GM03348 (cell line): Measurements from ENCODE around the gene SEC24D.

ENCODE experiments used
- DNase-seq: peaks from one replicate; pipeline ENCODE4 v3.0.0; 2012; ENCODE audit warnings: low spot score

Gene SEC24D

DNA sequence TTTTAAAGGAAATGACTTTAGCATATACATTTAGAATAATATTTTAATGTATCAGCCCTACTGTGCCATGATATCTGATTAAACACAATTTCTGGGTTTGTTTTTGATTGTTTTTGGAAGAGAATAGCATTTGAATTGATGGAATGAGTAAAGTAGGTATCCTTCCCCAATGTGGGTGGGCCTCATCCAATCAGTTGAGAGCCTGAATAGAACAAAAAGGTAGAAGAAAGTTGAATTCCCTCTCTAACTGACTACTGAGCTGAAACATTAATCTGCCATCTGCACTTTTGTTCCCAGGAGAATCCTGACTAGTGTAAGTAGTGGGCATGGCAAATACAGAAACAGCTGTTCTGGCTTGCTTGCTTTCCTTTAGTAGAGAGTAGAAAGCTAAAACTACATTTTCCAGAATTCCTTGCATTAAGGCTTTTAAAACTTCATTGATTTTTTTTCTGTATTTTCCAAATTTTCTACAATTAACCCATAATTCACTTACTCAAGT lies 9.7 kb upstream of the SEC24D start:
- no peak for DNase-seq

DNA sequence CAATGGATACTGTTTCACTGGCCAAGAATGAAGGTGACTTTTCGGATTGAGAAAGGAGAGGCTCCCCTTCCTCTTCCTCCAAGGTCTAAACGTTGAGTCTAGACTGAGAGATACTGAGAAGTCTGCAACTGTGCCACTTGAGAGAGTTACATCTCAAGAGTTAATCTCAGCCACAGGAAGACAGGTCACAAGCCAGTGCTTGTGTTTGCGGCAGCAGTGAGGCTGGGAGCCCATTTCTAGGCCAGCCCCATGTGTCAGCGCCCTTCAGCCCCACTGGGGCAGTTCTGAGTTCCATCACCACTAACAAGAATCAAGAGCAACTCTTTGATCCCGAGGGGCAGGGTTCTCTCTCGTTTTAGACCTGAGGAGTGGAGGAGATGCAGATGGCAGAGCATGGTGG lies 7.3 kb upstream of the SEC24D start:
- no peak for DNase-seq

DNA sequence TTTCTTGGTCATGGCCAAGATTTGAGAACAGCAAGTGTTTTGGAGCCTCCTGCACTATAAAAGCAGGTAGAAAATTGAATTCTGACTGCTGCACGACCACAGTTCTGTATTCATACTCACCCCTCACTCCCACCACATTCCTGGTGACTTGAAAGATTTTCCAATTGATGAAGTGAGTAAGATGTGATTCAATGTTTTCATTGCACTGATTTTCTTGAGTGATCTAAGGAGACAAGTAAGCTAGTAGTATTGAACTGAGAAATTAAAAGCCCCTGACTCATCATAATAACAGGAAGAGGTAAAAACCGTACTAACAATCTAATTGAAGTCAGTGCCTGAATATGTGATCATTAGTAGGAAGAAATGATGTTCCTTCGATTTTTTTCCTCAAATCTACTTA lies 6.1 kb upstream of the SEC24D start:
- no peak for DNase-seq

DNA sequence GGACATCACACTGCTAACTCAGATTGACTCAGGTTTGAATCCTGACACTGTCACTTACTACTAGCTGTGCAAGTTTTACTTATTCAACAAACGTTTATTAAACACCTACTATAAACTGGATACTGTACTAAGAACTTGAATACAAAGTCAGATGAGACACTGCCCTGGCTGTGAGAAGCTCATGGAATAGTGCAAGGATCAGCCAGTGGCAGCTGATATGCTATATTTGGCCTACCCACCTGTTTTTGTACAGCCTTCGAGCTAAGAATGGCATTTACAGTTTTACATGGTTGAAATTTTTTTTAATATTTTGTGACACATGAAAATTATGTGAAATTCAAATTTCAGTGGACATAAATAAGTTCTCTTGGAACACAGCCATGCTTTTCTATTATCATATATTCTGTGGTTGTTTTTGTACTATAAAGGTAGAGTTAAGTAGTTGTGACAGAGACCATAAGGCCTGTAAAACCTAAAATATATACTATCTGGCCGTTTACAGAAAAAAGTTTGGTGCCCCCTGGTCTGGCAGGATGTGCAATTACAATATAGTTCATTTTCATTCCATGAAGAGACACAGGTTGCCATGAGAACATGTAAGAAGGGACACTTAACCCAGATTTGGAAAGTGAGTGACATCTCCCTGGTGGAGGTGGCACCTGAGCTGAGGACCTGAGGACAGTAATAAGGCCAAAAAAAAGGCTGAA lies 3.4 kb upstream of the SEC24D start:
- DNase-seq = no peak

DNA sequence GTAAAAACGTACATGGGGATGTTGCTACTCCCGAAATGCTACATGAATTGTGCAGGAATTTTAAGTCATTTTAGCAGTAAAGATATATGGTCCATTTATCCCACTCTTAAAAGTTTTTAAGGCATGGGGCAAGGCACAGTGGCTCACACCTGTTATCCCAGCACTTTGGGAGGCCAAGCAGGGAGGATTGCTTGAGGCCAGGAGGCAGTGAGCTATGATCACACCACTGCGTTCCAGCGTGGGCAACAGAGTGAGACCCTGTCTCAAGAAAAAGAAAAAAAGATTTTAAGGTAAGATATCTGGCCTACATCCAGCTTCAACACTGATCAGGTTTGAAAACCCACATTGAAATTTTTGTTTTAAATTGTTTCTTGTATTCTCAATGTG lies 1.2 kb upstream of the SEC24D start:
- DNase-seq = no peak

DNA sequence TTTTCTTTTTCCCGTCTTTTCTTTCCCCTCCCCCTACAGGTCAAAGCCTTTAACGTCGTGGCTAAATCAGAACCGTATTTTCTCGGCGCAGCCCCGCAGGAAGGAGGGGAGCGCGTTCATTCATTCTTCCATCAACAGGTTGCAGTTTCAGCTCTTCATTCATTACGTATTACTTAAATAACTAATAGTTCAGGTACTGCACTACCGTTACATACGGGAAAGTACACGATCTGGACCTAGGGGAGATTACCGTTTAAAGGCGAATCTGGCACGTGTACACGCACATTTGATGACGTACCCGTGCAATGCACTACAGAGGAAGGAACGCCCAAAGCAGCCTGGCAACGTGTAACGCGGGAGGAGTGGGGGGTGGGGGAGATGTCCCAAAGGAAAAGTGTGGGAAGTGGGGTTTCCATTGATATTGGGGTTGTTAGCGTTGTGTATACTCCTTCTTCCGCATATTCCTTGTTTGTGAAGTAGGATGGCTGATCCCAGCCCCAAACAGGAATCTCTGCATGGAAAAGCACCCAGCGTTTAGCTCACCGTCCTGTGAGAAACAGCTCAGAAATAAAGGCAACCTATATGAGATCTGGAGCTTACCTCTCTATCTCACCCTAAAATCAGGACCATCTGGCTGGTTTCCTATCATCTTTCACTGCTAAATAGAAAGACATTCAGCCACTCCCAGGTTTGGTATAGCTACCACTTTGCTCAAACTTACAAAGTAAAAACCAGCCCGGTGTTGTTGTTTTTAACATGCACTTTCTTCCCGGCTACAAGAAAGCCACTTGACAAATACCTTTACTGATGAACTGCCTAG lies 585 bp upstream of the SEC24D start:
- peak; percentile 66 for DNase-seq

DNA sequence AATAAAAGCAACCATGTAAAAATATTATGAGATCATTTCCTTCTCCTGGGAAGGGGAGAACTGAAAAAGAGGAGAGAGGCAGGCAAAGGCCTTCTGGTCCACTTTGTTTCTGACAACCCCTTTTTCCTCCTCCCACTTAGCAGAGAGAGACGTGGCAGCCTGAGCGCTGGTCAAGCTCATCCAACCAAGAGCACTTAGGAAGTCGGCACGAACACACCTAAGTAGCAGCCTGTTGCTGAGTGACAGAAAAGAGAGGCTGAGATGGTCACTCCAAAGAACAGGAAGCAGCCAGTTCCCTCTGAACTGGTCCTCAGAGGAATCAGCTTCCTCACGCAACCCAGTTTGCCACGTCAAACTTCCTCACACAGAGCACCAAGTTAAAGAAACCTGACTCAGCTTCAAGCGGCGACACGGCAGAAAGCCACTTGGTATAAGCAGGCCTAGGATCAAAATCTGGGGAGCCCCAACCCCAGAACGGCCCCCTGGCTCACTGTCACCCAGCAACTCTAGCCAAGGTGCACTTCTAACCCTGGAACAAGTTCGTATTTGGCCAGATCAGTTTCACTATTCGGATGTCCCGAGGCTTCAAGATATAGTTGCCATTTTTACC lies 861 bp downstream of the SEC24D start:
- DNase-seq = peak; percentile 71

DNA sequence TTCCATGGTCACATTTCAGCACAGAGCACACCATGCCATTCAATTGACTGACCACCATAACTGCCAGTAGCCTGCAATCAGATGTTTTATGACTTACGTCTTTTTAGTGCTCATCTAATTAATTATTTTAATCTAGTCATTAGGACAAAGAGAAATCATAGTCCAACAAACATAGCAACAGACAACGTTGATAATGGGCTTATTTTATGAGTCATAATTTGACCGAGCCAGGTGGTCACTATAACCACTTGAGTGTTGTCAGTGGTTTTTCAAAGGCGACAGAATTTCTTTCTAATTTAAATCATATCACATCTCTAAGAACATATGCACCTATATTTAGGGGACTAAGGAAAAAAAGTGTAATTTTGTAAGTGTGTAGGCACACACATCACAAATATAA lies 1.9 kb downstream of the SEC24D start:
- no peak for DNase-seq

DNA sequence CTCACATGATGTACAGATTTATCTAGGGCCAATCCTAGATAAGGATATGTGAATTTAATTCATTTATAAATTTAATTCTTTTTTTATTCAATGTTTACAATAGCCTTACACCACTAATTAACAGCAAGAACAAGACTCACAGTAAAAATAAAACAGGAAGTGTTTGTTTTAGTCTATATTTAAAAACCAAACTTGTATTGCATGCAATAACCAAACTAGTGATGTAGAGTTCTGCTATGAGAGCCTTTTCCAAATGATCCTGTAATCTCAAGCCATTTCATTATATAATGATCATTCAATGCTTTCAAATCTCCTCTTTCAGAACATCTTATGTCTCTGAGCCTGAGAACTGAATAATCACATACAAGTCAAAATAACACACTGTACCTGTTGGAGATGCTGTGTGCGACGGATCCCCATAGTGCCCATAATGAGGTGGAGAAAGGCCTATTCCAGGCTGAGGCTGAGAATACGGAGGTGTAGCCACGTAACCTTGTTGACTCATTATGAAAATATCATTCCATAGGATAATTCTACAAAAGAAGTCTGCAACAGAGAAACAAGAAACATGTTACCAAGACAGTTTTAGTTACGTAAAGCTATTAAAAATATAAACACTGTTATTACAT lies 2.6 kb downstream of the SEC24D start:
- DNase-seq = no peak

DNA sequence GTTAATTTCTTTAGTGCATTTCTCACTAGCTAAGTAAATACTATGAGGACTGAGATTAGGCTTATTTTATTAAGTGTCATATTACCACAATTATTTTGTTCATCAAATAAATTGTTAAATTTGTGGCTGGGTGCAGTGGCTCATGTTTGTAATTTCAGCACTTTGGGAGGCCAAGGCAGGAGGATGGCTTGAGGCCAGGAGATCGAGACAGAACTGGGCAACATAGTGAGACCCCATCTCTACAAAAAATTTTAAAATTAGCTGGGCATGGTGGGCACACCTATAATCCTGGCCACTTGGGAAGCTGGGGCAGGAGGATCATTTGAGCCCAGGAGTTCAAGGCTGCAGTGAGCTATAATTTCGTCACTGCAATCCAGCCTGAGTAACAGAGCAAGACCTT lies 6.8 kb downstream of the SEC24D start:
- no peak for DNase-seq

DNA sequence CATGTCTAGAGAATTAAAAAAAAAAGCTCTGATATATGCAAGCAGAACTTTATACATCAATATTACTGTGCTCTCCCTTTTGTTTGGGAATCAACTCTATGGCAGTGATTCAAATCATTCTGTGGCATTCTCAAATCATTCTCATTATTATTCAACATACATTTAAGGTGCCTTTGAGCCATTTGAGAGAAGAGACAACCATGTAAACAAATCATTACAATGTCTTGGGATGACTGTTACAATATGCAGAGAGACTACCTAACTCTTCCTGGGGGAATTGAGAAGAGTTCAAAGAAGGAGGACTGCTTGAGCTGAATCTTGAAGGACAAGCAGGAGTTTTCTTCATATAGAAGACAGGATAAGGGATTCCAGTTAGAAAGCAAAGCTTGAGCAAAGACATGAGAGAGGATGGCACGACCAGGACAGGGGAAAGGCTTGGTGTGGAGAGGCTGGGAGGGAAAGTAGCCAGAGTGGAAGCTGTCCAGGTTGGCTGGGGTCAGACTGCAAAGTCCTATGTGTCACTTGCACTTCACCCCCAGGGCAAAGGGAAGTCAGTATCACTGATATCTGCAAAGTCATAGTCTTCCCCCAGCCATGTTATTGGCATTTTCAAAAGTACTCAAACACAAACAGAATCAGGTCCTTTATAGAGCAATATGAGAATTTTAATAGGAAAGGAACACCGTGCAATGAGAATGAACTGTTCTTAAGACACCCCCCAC lies 9.0 kb downstream of the SEC24D start:
- DNase-seq = no peak

DNA sequence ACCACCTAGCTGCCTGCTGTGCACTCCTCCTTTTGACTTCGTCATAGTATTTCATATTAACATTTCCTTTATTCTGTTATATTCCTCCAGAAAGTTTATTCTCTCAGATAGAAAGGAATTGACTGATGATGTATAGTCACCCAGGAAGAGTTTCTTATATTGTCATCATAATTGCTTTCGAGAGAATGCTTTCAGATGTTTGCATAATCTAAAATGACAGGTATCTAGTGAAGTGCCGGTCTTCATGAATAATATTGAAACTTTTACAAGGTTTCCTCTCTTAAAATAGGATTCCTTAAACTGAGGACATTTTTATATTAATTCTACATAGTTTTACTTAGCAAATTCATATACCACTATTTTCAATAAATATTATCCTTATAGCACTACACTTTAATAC lies 10.1 kb downstream of the SEC24D start:
- DNase-seq = no peak

DNA sequence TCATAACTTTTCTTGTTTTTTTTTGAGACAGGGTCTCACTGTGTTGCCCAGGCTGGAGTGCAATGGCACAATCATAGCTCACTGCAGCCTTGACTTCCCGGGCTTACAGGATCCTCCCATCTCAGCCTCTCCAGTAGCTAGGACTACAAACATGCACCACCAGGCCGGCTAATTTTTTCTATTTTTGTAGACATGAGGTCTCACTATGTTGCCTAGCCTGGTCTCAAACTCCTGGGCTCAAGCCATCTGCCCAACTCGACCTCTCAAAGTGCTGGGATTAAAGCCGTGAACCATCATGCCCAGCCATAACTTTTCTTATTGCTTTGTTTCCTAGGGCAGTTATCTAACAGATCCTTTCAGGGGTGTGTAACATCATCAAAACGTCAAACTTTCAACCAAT lies 11.8 kb downstream of the SEC24D start:
- no peak for DNase-seq

DNA sequence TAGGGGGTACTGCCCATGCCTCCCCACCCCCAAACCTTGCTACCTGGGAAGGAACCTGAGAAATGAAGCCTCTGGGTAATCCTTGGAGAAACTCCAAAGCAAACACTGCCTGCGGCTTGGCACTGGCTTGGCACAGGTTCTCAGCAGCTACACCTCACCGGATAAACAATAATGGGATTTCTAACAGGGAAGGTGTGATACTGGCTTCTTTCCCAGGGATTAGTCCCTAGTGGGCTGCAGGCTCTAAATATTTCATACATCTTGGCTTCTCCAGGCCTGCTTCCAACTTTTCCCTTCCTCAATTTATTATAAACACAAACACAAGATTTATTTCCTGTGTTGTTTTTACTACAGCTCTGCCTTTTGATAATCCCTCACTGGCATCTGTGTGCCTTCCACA lies 12.5 kb downstream of the SEC24D start:
- no peak for DNase-seq

DNA sequence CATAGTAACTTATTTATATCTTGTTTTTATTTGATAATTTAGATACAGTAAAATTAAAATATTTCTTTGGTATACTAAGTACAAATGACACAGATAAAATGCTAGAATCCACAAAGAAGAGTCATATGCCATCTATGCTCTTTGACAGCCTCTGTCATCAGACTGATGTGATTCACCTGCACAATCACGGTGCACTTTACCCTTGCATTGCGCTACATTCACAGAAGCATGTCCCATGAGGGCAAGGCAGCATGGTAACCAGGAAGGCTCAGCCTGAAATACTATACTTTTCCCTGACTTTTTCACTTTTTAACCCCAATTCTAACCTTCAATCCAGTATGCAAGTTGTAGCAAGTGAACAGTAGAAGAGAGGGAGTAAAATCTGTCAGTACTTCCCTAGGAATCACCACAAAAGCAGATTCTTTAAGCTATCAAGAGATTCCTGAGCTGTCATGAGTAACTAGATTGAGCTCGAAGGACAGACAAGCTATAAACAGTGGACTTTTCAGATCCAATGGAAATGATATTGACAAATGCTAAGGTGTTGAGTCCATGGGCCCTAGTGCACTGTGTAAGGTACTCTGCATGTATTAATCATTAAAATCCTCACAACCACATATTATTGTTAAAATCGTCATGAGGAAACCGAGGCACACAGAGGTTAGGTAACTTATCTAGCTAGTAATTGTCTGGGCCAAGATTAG lies 14.2 kb downstream of the SEC24D start:
- DNase-seq = no peak

DNA sequence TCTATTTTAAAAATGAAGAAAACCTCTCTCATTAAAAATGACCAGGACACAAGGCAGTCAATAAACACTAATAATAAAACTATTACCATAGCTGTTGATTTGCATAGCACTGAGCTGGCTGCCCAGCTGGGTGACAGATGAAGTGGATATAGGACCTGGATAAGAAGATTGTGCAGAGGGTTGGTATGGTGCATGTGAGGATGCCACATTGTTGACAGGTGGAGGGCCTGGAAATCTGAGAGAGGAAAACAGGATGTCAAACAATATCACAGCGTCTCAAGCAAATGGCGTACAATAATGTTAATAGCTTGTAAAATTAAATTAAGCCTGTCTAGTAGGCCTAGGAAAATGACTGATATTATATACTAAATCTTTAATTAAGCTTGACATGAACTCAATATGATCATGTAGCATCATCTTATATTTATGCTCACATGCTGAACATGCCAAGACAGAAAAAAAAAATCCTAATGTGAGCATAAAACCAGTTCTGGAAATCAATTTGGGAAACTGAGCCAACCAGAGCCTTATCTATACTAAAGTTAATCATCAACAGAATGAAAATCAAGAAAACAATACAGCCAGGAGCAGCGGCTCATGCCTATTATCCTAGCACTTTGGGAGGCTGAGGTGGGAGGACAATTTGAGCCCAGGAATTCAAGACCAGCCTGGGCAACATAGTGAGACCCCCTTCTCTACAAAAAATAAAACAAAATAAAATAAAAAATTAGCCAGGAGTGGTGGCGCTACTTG lies 18.6 kb downstream of the SEC24D start:
- no peak for DNase-seq

DNA sequence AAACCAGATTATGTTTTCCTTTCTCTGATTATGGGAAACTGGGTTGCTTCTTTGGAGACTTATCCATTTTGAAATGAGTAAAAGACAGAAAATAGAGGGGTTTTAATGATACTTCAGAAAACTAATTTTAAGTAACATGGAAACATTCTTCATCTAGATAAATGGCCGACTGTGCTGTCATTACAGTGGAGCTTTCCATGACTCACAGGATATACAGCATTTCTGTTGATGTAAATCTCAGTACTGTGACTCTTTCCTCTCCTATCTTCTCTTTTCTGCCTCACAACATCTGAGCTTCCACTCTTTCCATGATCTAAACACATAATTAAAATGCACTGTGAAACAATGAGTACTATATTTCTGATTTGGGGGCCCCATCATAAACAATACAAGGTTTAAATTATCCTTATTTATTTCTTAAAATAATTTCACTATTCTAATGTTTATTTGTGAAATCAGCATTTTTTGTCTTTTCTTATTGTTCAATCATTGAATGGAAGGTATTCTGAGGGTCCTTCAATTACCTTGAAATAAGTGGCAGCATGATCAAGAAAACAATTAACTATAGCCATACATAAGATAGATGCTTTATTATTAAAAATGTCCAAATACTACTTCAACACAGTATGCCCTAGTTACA lies 19.3 kb downstream of the SEC24D start:
- DNase-seq = peak; percentile 29

DNA sequence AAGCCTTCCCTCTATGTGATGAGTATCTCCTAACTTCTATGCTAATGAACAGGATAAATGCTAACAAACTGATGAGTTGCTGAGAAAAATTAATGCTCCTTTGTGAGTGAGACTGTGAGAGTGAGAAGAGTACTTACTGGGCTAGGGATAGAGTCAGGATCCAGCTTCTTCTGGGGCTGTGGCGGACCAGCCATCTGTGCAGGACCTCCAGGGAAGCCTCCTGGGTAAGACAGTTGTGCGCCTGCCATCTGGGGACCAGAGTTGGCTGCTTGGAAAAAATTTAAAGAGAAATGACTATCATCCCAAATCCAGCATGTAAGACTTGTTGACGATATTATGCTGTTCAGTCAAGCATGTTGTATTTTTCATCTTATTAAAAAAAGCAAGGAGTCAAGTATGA lies 21.0 kb downstream of the SEC24D start:
- DNase-seq = no peak

DNA sequence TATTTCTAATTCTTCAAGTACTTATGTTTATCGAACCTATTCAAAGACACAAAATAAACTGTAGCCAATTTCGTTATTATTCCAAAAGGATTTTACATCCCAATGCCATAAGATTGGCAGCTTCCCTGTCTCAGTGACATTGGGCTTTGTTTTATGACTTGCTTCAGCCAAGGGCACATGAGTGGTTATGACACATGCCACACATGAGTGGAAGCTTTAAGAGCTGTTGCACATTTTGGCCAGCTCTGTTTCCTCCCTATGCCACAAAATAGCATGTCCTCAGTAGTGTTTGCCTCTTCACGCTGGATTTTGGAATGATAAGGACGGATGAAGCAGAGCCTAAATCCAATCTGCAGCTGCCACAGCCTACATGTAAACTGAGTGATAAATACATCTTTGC lies 21.9 kb downstream of the SEC24D start:
- no peak for DNase-seq

DNA sequence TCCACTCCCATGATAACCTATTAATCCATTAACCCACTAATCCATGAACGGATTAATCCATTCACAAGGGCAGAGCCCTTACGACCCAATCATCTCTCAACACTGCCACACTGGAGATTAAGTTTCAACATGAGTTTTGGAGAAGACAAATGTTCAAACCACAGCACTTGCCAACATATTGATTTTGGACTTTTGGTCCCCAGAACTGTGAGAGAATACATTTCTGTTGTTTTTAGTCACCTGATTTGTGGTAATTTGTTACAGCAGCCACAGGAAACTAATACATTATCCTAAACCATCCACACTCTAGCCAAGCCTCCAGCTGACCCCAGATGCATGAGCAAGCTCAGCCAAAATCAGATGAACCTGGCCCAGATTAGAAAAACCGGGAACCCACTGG lies 22.4 kb downstream of the SEC24D start:
- no peak for DNase-seq
